GM21381 (cell line): ENCODE data around the gene EDIL3.

Source experiments
- ATAC-seq: cut with Tn5 transposase; IDR thresholded peaks from one replicate; pipeline ENCODE4 v1.9.1; 2021; ENCODE audit warnings: mild to moderate bottlenecking, moderate library complexity; ENCODE audit not compliant: unreplicated experiment

EDIL3 gene

DNA sequence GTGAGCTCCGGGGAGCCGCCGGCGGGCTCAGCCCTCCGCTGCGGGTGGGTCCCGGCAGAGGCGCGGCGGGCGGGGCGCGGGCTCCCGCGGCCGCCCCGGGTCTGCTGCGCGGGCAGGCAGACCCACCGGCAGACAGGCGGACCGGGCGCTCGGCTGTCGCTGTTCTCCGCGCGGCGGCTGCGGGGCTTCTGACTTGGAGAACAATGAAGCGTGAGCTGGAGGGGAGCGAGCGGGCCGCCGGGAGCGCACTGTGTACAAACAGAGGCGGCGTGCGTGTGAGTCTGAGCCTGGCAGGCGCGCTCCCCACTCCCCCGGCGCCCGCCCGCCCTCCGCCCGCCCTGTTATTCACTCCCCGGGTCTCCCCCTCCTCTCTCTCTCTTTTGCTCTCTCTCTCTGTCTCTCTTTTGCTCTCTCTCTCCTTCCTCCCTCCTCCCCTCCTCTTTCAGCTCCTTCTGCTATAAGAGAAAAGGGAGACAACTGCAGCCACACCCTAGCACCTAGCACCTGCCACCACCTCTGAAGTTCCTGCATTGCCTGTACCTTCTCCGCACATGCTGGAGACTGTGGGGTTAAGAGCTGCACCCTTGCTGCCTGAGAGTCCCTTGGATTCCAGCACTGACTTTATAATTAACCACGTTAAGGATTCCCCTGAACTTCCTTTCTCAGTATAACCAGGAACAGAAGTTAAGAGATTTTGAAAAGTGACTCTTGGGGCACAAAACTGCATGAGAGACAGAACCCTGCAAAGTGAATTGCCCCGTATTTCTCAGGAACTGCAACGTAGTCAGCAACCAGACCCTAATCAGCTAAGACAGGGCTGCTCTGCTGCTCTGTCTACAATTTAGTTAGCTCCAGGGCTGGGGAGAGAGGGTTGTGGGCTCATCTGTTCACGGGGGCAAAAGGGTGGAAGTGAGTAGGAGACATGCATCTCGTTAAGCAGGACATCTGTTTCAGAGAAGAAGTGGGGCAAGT lies at the start of gene EDIL3:
EDIL3 (minus strand) TSS at position 277 of the 972 bp plus-strand sequence. CDS start 506 bp downstream, outside the sequence.
- ATAC-seq: no peak

GRCh38 chr5:84433461-84433860 lies 48.8 kb upstream of the EDIL3 start:
- no peak for ATAC-seq

DNA sequence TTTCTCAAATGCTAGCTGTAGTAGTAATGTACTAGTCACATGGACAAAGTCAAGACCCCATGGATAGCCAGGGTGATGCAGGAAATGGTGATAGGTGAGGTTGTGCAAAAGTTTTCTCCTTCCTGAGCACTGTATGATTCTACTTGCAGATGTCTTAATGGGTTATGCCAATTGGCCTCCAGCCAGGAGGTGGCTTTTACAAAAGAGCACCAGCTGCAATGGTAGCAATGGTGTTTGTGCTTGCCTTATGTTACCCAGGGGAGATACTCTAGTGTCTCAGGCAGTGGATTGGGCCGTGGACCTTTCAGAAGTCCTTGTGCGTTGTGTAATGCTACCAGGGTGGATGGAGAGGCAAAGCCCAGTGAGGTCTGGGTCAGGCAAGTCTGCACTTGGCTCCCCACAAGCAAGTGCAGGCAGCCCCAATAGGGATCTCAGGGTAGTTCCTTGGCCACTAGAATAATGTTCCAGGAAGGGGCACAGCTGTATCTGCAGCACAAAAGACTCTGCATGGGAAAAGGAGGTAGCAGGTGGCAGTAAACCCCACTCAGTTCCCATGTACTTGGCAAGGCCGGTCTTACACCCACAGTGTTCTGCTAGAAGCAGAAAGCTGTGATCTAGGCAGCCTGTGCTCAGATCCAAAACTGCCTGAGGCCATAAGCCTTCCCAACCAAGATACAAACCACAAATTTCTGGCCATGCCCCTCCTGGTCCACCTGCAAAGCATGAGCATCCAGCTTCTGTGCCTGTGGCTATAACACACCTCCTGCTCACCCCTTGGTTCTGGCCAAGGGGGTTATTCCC lies 46.4 kb upstream of the EDIL3 start:
- ATAC-seq: no peak

GRCh38 chr5:84430079-84430478 lies 45.4 kb upstream of the EDIL3 start:
- ATAC-seq: no peak

DNA sequence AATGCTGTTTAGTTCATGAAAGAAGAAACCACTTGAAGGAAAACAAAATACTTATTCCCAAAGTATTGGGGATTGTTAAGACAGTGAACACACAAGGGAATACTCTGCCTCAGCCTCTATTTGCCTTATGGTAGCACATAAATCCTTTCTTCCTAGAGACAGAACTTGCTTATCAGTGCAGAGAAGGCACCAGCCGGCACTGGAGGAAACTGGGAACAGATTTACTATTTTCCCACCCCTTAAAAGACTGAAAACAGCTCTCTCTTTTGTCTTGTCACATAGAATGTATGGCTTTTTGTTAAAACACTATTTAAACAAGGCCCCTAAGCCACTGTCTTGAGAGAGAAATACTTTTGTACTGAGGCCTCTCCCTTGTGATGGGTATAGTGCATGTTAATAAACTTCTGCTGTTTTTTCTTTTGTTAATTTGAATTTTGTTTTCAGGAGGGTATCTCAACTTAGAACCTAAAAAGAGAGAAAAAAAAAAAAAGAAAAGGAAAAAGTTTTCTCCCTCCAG lies 40.7 kb upstream of the EDIL3 start:
- ATAC-seq: no peak

- ATAC-seq: no peak
Measured at GRCh38 chr5:84419742-84420141, 35.1 kb upstream of the EDIL3 start.

DNA sequence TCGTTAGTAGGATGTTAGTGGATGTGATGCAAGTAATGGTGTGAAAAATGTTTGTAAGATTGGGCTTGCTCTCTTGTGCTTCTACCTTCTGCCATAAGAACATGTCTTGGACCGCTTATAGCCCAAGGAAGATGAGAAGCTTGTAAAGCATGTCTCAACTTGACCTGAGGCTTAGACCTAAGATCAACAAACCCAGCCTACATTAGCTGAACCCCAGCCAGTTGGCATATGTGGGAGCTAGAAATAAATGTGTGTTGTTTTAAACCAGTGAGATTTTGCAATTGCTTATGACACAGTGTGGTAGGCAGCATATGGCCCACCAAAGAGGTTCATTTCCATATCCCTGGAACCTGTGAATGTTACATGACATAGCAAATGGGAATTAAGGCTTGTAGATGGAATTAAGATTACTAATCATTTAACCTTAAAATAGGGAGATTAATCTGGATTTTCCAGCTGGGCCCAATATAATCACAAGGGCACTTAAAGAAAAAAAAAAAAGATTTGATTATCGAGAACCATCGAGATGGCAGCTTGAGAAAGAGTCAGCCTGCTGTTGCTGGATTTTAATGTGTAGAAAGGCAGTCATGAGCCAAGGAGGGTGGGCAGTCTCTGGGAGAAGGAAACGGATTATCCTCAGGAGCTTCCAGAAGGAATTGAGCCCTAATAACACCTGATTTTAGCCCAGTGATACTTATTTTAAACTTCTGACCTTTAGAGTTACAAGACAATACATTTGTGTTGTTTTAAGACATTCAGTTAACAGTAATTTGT lies 27.3 kb upstream of the EDIL3 start:
- ATAC-seq: no peak

GRCh38 chr5:84406111-84406510 lies 21.4 kb upstream of the EDIL3 start:
- no peak for ATAC-seq

- no peak for ATAC-seq
Measured at GRCh38 chr5:84403773-84404172, 19.1 kb upstream of the EDIL3 start.

- no peak for ATAC-seq
Measured at GRCh38 chr5:84397385-84397784, 12.7 kb upstream of the EDIL3 start.

GRCh38 chr5:84393969-84394368 lies 9.3 kb upstream of the EDIL3 start:
- ATAC-seq: no peak

- no peak for ATAC-seq
Measured at GRCh38 chr5:84392836-84393235, 8.2 kb upstream of the EDIL3 start.

DNA sequence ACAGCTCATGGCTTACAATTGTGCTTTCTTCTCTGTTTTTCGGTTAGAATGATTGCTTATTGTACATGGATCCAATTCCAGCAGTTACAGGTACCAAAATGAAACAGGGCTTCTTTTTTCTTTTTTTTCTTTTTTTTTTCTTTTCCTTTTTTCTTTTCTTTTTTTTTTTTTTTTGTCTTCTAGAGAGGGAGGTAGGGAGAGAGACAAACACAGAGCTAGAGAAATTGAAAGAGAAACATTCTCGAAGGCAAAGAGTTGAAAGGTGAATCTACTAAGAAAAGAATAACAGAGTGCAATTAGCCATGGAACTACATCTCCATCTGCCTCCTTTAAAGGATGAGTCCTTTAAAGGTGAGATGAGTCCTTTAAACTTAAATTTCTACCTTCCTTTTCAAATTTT lies 1.0 kb upstream of the EDIL3 start:
- ATAC-seq: no peak

DNA sequence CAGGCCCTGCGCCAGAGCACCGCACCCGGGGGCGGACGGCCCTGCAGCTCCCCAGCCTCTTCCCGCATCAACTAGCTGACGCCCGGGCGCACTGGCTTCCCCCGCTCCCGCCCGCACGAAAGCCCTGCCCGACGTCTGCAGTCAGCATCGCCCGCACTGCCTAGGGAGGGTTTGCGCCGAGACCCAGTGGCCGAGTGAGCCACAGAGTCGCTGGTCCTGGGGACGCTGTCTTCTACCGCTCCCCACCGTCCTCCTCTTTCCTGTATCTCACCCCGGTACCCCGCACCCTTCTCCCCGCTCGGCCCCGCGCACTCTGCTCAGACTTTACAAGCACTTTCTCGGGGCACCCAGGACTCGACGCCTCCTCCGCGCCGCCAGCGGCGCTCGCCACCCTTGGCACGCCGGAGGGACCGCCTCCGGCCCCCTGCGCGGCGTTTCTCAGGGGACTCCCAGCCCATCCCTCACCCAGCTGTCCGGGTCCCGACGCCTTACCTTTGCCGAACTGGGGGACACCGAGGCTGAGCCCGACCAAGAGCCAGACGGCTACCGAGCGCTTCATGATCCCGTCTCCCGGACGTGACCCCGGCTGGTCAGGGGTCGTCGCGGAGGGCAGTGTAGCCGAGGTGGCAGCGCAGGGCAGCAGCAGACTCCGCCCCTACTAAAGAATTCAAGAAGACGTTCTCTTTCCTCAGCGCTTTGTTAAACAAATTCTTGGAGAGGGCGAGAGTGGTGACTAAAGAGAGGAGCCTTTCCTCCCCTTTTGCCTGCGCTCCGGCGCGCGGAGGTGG lies 670 bp downstream of the EDIL3 start:
- no peak for ATAC-seq

DNA sequence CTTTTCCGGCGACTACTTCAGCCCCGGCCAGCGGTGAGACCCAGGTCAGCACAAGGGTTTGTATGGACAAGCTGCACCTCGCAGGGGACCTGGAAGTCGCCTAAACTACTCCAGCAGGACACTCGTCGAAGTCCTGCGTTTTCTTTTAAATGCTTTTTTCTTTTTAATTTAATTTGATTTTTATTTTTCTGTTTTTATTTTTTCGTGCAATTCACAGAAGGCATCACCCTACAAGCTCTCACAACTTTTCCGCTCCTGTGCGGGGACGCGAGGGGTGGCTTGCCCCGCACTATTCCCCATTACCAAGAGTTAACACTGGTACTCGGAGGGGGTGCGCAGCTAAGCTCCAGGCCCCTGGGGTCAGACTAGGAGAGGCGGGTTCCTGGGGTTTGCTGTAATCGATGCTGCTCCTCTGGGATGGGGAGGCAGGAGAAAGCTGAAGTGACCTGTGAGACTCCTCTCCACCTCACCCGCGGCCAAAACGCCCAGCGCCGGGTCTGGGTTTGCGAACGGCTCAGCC lies 1.3 kb downstream of the EDIL3 start:
- no peak for ATAC-seq

DNA sequence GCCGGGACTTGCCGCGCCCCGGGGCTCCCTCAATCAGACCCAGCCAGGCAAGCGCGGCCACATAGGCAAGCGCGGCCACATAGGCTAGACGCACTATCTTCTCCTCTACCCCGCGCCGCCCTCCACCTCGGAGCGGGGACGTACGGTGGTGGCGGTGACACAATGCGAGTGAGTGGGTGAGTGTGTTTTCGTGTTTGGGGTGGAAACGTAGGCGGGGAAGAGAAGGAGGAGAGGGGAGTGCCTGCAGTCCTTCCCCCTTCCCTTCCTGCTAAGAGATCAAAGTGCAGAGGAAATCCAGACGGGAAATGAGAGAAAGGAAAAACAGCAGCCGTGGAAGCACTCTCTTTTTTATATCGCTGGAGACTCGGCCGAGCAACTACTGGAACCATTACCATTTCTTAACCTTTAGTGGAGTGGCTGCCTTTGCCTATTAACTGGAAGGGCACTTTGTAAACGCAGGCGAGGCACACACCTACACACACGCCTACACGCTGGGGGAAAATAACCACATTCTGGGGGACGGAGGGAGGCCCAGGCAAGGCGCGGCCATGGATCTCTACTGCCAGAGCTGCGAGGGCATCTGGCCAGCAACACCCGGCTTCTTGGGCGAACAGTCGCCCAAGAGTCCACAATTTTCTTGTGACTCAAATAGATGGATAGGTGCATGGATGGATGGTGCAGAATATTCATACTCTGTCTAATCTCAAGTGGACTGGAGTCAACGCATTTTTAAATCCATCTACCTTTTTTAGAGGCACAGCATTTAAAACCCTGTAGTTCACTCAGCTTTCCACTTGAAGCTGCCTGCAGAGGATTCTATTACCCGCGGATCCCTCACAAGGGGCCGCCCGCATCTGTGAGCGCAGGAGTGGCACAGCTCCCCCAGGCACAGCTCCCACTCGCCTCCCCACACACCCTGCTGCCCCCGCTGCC lies 2.1 kb downstream of the EDIL3 start:
- ATAC-seq: no peak

DNA sequence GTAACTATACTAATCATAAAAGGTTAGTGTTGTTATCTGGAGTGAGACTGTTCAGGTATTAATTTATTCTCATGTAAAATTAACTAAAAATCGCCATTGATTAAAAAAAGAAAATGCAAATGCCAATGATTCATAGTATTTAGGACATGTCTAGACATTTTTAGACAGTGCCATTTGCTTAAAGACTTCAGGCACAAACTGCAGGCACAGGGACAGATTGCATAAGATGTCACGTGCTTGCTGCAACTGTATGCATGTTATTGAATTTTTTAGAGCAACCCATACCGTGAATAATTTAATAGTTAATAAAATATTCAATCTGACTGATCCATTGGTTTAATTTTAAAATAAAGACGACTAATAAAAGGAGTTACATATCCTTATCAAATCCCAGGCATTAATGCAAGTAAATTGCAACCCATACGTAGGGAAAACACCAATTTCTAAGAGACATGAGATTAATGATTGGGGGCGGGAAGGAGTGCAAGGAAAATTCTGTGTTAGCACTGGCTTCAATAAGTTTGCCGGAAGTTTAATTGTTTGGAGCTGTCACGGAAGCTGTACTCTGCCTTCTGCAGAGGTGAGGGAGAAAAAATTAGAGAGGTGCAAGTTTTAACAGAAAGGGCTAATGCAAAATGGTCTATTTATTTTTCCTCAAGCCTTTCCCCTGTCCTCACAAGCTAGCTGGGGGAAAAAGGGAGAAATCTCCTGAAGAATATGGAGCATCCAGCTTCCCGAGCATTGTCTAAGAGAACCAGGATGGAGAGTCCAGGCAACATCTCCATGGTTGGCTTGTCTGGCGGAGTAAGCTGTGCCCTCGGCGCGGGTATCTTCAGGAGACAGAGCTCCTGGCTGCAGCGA lies 2.9 kb downstream of the EDIL3 start:
- no peak for ATAC-seq

DNA sequence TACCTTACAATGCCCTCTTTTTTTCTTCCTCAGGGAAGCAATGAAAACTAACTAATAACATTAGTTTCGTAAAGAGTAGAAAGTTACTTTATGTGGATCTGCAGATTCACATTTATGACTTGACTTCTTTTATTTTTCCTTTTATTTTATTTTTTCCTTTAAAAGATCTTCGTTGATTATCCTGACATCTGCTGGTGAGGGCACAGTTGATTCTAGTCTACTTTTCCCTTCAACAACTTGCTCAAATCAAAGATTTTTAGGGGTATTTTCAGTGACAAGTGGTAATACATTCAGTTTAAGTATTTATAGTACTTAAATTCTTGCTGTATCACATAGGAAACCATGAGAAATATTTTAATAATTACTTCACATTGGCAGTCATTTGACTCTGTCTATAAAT lies 4.9 kb downstream of the EDIL3 start:
- no peak for ATAC-seq
